ENCODE measurements around the gene PCDHGB1.
"Not testable (repeated sequence)": the region's sequence is repeated elsewhere in the genome, so short reads cannot be mapped to it uniquely, and the experiment has no call there.

The PCDHGB1 gene

GRCh38 chr5:141320225-141321169 is 29.4 kb upstream of the PCDHGB1 start, which contains the start of gene TAF7:
Gene TAF7 (minus strand): TSS chr5:141320784. CDS start chr5:141320044, 740 bp downstream.
- POLR2A ChIA-PET = interaction anchor here (1.2 kb wide), 1 partner anchor 298 kb away, joined by 3 read pairs; the partner anchor contains the start of gene DIAPH1
- peak; percentile 96 to 98 (median 97) for DNase-seq
- peaks cover 0 to 5% (median 0%) of the 10 kb centered on the region in 4 experiments for H3K4me1 ChIP-seq (ENCODE audit: control extremely low read depth in 1 of 4, control insufficient read depth in 4 of 4, insufficient read depth in 4 of 4, low read length in 3 of 4)
- peaks cover 11 to 32% (median 22%) of the 10 kb centered on the region in 4 experiments for H3K36me3 ChIP-seq (ENCODE audit: control insufficient read depth in 4 of 4, insufficient read depth in 4 of 4, low read length in 3 of 4)
- peak within 1 kb of the TSS; percentile 99 for H3K27ac ChIP-seq (ENCODE audit: insufficient read depth in 1 of 2, low read depth in 1 of 2, low read length in 2 of 2, poor library complexity in 1 of 2, severe bottlenecking in 2 of 2)
- peaks cover 12 to 70% (median 37%) of the 10 kb centered on the region in 5 experiments for H3K9me3 ChIP-seq (ENCODE audit: control extremely low read depth in 1 of 5, control insufficient read depth in 4 of 5, insufficient read depth in 2 of 5, low read depth in 1 of 5, low read length in 4 of 5)
- H3K4me3 ChIP-seq (ENCODE audit: control insufficient read depth in 1 of 7, extremely low read depth in 1 of 7, insufficient read depth in 4 of 7, low read depth in 2 of 7, low read length in 6 of 7) = peak within 1 kb of the TSS; percentile 62 to 97 (median 87)
- CTCF ChIA-PET = interaction anchor here (0.5 to 3.5 kb wide), 24 partner anchors 9 to 243 kb away, joined by 3 to 12 read pairs (median 4); partner anchors contain the start of genes PCDHGA10, PCDHGA11, PCDHGA12 and PCDHGA2
- H3K27me3 ChIP-seq (replicated peaks in 2 of 5; ENCODE audit: control insufficient read depth in 4 of 5, insufficient read depth in 5 of 5, low read length in 4 of 5) = no peaks in the 10 kb centered on the region
- WGBS (ENCODE audit: insufficient coverage) = under 1% methylated on average over 65 of the region's 67 CpGs

- peaks cover 0 to 4% (median 3%) of the 10 kb centered on the region in 5 experiments for H3K27me3 ChIP-seq (replicated peaks in 2 of 5; ENCODE audit: control insufficient read depth in 4 of 5, insufficient read depth in 5 of 5, low read length in 4 of 5)
- 100% methylated on average over 2 of the region's 3 CpGs for WGBS (ENCODE audit: insufficient coverage)
- no peak for DNase-seq
- no peak overlapping the region for H3K4me3 ChIP-seq (ENCODE audit: control insufficient read depth in 1 of 7, extremely low read depth in 1 of 7, insufficient read depth in 4 of 7, low read depth in 2 of 7, low read length in 6 of 7)
- H3K9me3 ChIP-seq (ENCODE audit: control extremely low read depth in 1 of 5, control insufficient read depth in 4 of 5, insufficient read depth in 2 of 5, low read depth in 1 of 5, low read length in 4 of 5) = peaks cover 11 to 61% (median 39%) of the 10 kb centered on the region in 5 experiments
- no peak overlapping the region for H3K27ac ChIP-seq (ENCODE audit: insufficient read depth in 1 of 2, low read depth in 1 of 2, low read length in 2 of 2, poor library complexity in 1 of 2, severe bottlenecking in 2 of 2)
- ChIA-PET POLR2A (no interaction called here), CTCF (interaction anchor here (1.0 kb wide), 1 partner anchor 246 kb away, joined by 3 read pairs; no protein-coding TSS in a partner anchor)
- peaks cover 11 to 22% (median 16%) of the 10 kb centered on the region in 4 experiments for H3K36me3 ChIP-seq (ENCODE audit: control insufficient read depth in 4 of 4, insufficient read depth in 4 of 4, low read length in 3 of 4)
- peaks cover 0 to 5% (median 0%) of the 10 kb centered on the region in 4 experiments for H3K4me1 ChIP-seq (ENCODE audit: control extremely low read depth in 1 of 4, control insufficient read depth in 4 of 4, insufficient read depth in 4 of 4, low read length in 3 of 4)
Measured at GRCh38 chr5:141322261-141322660, 27.6 kb upstream of the PCDHGB1 start.

- Histone ChIP-seq H3K4me3 (ENCODE audit: control insufficient read depth in 1 of 7, extremely low read depth in 1 of 7, insufficient read depth in 4 of 7, low read depth in 2 of 7, low read length in 6 of 7) (peak overlapping the region in 6 of 7 experiments; percentile 32 to 74 (median 54)), H3K4me1 (ENCODE audit: control extremely low read depth in 1 of 4, control insufficient read depth in 4 of 4, insufficient read depth in 4 of 4, low read length in 3 of 4) (no peaks in the 10 kb centered on the region), H3K36me3 (ENCODE audit: control insufficient read depth in 4 of 4, insufficient read depth in 4 of 4, low read length in 3 of 4) (no peaks in the 10 kb centered on the region), H3K9me3 (ENCODE audit: control extremely low read depth in 1 of 5, control insufficient read depth in 4 of 5, insufficient read depth in 2 of 5, low read depth in 1 of 5, low read length in 4 of 5) (peaks cover 1 to 67% (median 36%) of the 10 kb centered on the region in 5 experiments), H3K27me3 (replicated peaks in 2 of 5; ENCODE audit: control insufficient read depth in 4 of 5, insufficient read depth in 5 of 5, low read length in 4 of 5) (peaks cover under 1 to 32% (median 10%) of the 10 kb centered on the region in 5 experiments), H3K27ac (ENCODE audit: insufficient read depth in 1 of 2, low read depth in 1 of 2, low read length in 2 of 2, poor library complexity in 1 of 2, severe bottlenecking in 2 of 2) (no peak overlapping the region)
- DNase-seq = peak; percentile 57 to 83 (median 72)
- 5% methylated on average over 21 of the region's 27 CpGs for WGBS (ENCODE audit: insufficient coverage)
- ChIA-PET CTCF (interaction anchor here (1.2 kb wide), 1 partner anchor 36 kb away, joined by 3 read pairs; no protein-coding TSS in a partner anchor), POLR2A (no interaction called here)
Measured at GRCh38 chr5:141326088-141326854, 23.6 kb upstream of the PCDHGB1 start.

GRCh38 chr5:141328231-141328630 is 21.7 kb upstream of the PCDHGB1 start:
- CTCF ChIA-PET = interaction anchor here (1.2 to 1.8 kb wide), 4 partner anchors 10 to 236 kb away, joined by 3 to 5 read pairs (median 4); partner anchors contain the start of gene PCDHGA3
- H3K9me3 ChIP-seq (ENCODE audit: control extremely low read depth in 1 of 5, control insufficient read depth in 4 of 5, insufficient read depth in 2 of 5, low read depth in 1 of 5, low read length in 4 of 5) = peaks cover 4 to 75% (median 50%) of the 10 kb centered on the region in 5 experiments

GRCh38 chr5:141330299-141331080 is 19.4 kb upstream of the PCDHGB1 start, which contains the start of gene PCDHGA1:
Gene PCDHGA1 (plus strand): TSS chr5:141330514.
- Histone ChIP-seq H3K4me3 (ENCODE audit: control insufficient read depth in 1 of 7, extremely low read depth in 1 of 7, insufficient read depth in 4 of 7, low read depth in 2 of 7, low read length in 6 of 7) (peak within 1 kb of the TSS in 1 of 7 experiments; percentile 27), H3K4me1 (ENCODE audit: control extremely low read depth in 1 of 4, control insufficient read depth in 4 of 4, insufficient read depth in 4 of 4, low read length in 3 of 4) (no peaks in the 10 kb centered on the region), H3K27me3 (replicated peaks in 2 of 5; ENCODE audit: control insufficient read depth in 4 of 5, insufficient read depth in 5 of 5, low read length in 4 of 5) (peaks cover 15 to 67% (median 24%) of the 10 kb centered on the region in 5 experiments), H3K9me3 (ENCODE audit: control extremely low read depth in 1 of 5, control insufficient read depth in 4 of 5, insufficient read depth in 2 of 5, low read depth in 1 of 5, low read length in 4 of 5) (peaks cover 12 to 70% (median 44%) of the 10 kb centered on the region in 5 experiments), H3K27ac (ENCODE audit: insufficient read depth in 1 of 2, low read depth in 1 of 2, low read length in 2 of 2, poor library complexity in 1 of 2, severe bottlenecking in 2 of 2) (no peak within 1 kb of the TSS), H3K36me3 (ENCODE audit: control insufficient read depth in 4 of 4, insufficient read depth in 4 of 4, low read length in 3 of 4) (no peaks in the 10 kb centered on the region)
- DNase-seq = peak in 2 of 3 donors; percentile 60 to 68
- ChIA-PET CTCF (interaction anchor here (0.7 to 1.5 kb wide), 4 partner anchors 8 to 21 kb away, joined by 4 to 9 read pairs (median 4); partner anchors contain the start of genes PCDHGA2 and TAF7), POLR2A (no interaction called here)
- WGBS (ENCODE audit: insufficient coverage) = 27% methylated on average over 12 of the region's 21 CpGs

More at GRCh38 chr5:141328231-141328630, 21.7 kb upstream of the PCDHGB1 start:
- H3K36me3 ChIP-seq (ENCODE audit: control insufficient read depth in 4 of 4, insufficient read depth in 4 of 4, low read length in 3 of 4) = no peaks in the 10 kb centered on the region
- POLR2A ChIA-PET = no interaction called here
- no peaks in the 10 kb centered on the region for H3K4me1 ChIP-seq (ENCODE audit: control extremely low read depth in 1 of 4, control insufficient read depth in 4 of 4, insufficient read depth in 4 of 4, low read length in 3 of 4)
- peak in 1 of 3 donors; percentile 20 for DNase-seq
- H3K4me3 ChIP-seq (ENCODE audit: control insufficient read depth in 1 of 7, extremely low read depth in 1 of 7, insufficient read depth in 4 of 7, low read depth in 2 of 7, low read length in 6 of 7) = no peak overlapping the region
- H3K27ac ChIP-seq (ENCODE audit: insufficient read depth in 1 of 2, low read depth in 1 of 2, low read length in 2 of 2, poor library complexity in 1 of 2, severe bottlenecking in 2 of 2) = no peak overlapping the region
- 81% methylated on average over 8 of the region's 8 CpGs for WGBS (ENCODE audit: insufficient coverage)
- peaks cover 9 to 51% (median 12%) of the 10 kb centered on the region in 5 experiments for H3K27me3 ChIP-seq (replicated peaks in 2 of 5; ENCODE audit: control insufficient read depth in 4 of 5, insufficient read depth in 5 of 5, low read length in 4 of 5)

GRCh38 chr5:141332571-141332970 is 17.3 kb upstream of the PCDHGB1 start:
- Histone ChIP-seq H3K27me3 (replicated peaks in 2 of 5; ENCODE audit: control insufficient read depth in 4 of 5, insufficient read depth in 5 of 5, low read length in 4 of 5) (peaks cover 15 to 71% (median 34%) of the 10 kb centered on the region in 5 experiments), H3K9me3 (ENCODE audit: control extremely low read depth in 1 of 5, control insufficient read depth in 4 of 5, insufficient read depth in 2 of 5, low read depth in 1 of 5, low read length in 4 of 5) (peaks cover 18 to 77% (median 39%) of the 10 kb centered on the region in 5 experiments)
- CTCF ChIA-PET = interaction anchor here (1.0 kb wide), 2 partner anchors 10 kb away, joined by 3 to 4 read pairs; no protein-coding TSS in a partner anchor
- POLR2A ChIA-PET; H3K27ac ChIP-seq (ENCODE audit: insufficient read depth in 1 of 2, low read depth in 1 of 2, low read length in 2 of 2, poor library complexity in 1 of 2, severe bottlenecking in 2 of 2); H3K4me1 ChIP-seq (ENCODE audit: control extremely low read depth in 1 of 4, control insufficient read depth in 4 of 4, insufficient read depth in 4 of 4, low read length in 3 of 4); H3K4me3 ChIP-seq (ENCODE audit: control insufficient read depth in 1 of 7, extremely low read depth in 1 of 7, insufficient read depth in 4 of 7, low read depth in 2 of 7, low read length in 6 of 7); DNase-seq; H3K36me3 ChIP-seq (ENCODE audit: control insufficient read depth in 4 of 4, insufficient read depth in 4 of 4, low read length in 3 of 4): not testable (repeated sequence)
- 39% methylated on average over 35 of the region's 39 CpGs for WGBS (ENCODE audit: insufficient coverage)

All from common myeloid progenitor, CD34-positive (primary cell).